ENCODE data around the gene RABL6. TPM values are rescaled to one million over a fixed set of nuclear protein-coding genes. Genes with fewer than 3 reads are reported as not detected.
A peak's percentile ranks its signal among the peaks of the same experiment; 100 is the strongest.
"Not testable (repeated sequence)": the region's sequence is repeated elsewhere in the genome, so short reads cannot be mapped to it uniquely, and the experiment has no call there.

RABL6 gene
- total and polyA plus RNA-seq, 7 donors = 36.0 to 103 (median 55.9) TPM

- Histone ChIP-seq H3K27me3 (peaks cover 8 to 22% (median 15%) of the 10 kb centered on the region in 3 donors), H3K4me1 (peaks cover 0 to 39% (median 37%) of the 10 kb centered on the region in 4 donors), H3K36me3 (peaks cover 0 to 42% (median 15%) of the 10 kb centered on the region in 4 donors), H3K9me3 (no peaks in the 10 kb centered on the region), H3K4me3 (no peak overlapping the region), H3K27ac (no peak overlapping the region)
- WGBS, 2 donors = 81 to 89% methylated on average over 36 of the region's 36 CpGs
- TF ChIP-seq CTCF (IDR thresholded peaks at IDR 0.05) = no peak
- TF ChIP-seq POLR2A (IDR thresholded peaks at IDR 0.05) = no peak
- no peak for TF ChIP-seq EP300 (IDR thresholded peaks at IDR 0.05)
- TF ChIP-seq POLR2AphosphoS5 (IDR thresholded peaks at IDR 0.05) = no peak
- intact Hi-C loops (cut with DNase I) = loop anchor here (10.0 kb wide), 1 partner anchor 195 kb away; the partner anchor contains the start of gene FUT7
- no peak for DNase-seq
Measured at GRCh38 chr9:136839229-136840139, 31.7 kb downstream of the RABL6 start.

GRCh38 chr9:136840140-136840876 is 32.6 kb downstream of the RABL6 start:
- 23 to 70% methylated on average over 32 of the region's 32 CpGs for WGBS, 2 donors
- Histone ChIP-seq H3K27me3 (peaks cover 10 to 28% (median 20%) of the 10 kb centered on the region in 3 donors), H3K27ac (peak overlapping the region in 1 of 4 donors; percentile 22), H3K36me3 (peaks cover 0 to 42% (median 15%) of the 10 kb centered on the region in 4 donors), H3K9me3 (no peaks in the 10 kb centered on the region), H3K4me1 (peaks cover 0 to 44% (median 39%) of the 10 kb centered on the region in 4 donors), H3K4me3 (no peak overlapping the region)
- TF ChIP-seq CTCF (IDR thresholded peaks at IDR 0.05) (no peak), POLR2A (IDR thresholded peaks at IDR 0.05) (no peak), EP300 (IDR thresholded peaks at IDR 0.05) (no peak)
- intact Hi-C loops (cut with DNase I) = loop anchor here (10.0 kb wide), 1 partner anchor 194 kb away; the partner anchor contains the start of gene FUT7
- DNase-seq = no peak

DNA sequence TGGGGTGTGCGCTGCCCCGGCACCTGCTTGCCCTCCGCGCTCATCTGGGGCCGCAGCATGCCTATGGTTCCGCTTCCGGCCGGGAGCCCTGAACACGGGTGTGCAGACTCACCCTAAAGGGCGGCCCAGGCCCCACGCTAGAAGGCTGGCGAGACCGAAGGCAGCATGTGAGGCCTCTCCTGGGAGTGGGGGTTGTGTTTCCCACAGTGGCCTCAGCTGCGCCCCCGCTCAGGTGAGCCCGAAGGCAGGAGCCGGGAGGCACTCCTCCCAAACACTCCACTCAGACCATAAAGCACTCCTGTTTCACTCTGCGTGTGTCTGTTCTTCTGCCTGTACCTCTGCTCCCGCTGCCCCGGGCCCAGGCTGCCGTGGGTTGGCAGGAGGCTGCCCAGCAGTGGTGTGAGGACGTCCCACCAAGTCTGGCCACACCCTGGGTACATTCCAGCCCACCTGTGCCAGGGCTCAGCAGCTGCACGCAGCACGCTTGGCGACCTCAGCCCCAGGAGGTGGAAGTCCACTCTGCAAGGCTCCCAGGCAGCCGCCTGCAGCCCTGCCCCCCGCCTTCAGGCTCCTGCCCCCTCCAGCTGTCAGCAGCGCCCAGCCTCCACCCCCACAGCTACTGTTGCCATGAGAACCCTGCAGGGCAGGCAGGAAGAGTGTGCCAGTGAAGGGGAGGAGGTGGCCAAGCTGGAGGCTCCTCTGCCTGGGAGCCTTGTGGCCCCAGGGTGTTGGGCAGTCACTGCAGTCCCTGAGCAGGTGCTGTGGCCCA is 33.3 kb downstream of the RABL6 start:
- peaks cover 0 to 51% (median 45%) of the 10 kb centered on the region in 4 donors for H3K4me1 ChIP-seq
- DNase-seq = no peak
- no peak overlapping the region for H3K4me3 ChIP-seq
- H3K27ac ChIP-seq = peak overlapping the region in 1 of 4 donors; percentile 22
- WGBS, 2 donors = 16 to 63% methylated on average over 28 of the region's 28 CpGs
- peaks cover 0 to 36% (median 15%) of the 10 kb centered on the region in 4 donors for H3K36me3 ChIP-seq
- TF ChIP-seq EP300 (IDR thresholded peaks at IDR 0.05) (no peak), POLR2A (IDR thresholded peaks at IDR 0.05) (no peak), CTCF (IDR thresholded peaks at IDR 0.05) (no peak), POLR2AphosphoS5 (IDR thresholded peaks at IDR 0.05) (no peak)
- intact Hi-C loops (cut with DNase I) = loop anchor here (10.0 kb wide), 1 partner anchor 194 kb away; the partner anchor contains the start of gene FUT7
- peaks cover 18 to 35% (median 28%) of the 10 kb centered on the region in 3 donors for H3K27me3 ChIP-seq
- no peaks in the 10 kb centered on the region for H3K9me3 ChIP-seq

DNA sequence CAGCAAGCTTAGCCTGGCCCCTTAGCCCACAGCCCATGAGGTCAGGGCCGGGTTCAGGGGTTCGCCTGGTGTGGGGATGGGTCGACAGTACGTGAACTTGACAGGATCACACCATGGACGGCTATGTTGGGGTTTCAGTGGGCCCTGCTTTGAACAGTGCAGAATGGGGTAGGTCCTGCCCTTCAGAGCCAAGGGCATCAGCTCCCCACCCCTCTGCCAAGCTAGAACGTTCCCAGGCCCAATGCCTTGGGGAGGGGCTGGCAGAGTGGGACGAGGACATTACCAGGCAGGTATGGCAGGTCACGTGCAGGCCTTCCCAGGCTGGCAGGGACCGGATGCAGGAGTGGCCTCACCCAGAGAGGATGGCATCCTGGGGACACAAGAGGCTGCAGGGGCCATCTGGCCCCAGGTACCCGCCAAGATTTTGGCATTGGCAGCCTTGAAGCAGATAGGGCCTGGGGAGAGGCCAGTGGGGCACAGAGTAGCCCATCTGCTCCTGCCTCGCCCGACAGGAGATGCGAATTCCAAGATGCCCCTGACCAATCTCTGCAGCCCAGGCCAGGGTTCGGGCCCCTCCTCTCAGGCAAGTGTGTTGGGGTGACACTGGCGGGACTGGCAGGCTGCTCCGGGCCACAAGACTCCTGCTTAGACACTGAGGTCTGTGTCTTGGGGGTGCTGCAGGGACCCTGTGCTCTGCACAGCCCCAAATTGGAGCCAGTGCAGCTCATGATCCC is 34.1 kb downstream of the RABL6 start:
- peak overlapping the region in 1 of 4 donors; percentile 43 for H3K27ac ChIP-seq
- intact Hi-C loops (cut with DNase I) = loop anchor here (2.0 to 10.0 kb wide), 2 partner anchors 103 to 193 kb away; partner anchors contain the start of genes C8G, FBXW5 and FUT7
- not testable (repeated sequence) for H3K9me3 ChIP-seq, DNase-seq
- H3K4me3 ChIP-seq = peak overlapping the region in 3 of 4 donors; percentile 35 to 45 (median 42)
- peaks cover 23 to 43% (median 36%) of the 10 kb centered on the region in 3 donors for H3K27me3 ChIP-seq
- WGBS, 2 donors = 8 to 52% methylated on average over 16 of the region's 16 CpGs
- peaks cover 0 to 29% (median 15%) of the 10 kb centered on the region in 4 donors for H3K36me3 ChIP-seq
- H3K4me1 ChIP-seq = peaks cover 0 to 59% (median 51%) of the 10 kb centered on the region in 4 donors
